Body of pancreas (tissue), 4 donors: Measurements from ENCODE around the gene FLYWCH2. TPM values are rescaled to one million over a fixed set of nuclear protein-coding genes. Genes with fewer than 3 reads are reported as not detected.
"Not testable (repeated sequence)": the region's sequence is repeated elsewhere in the genome, so short reads cannot be mapped to it uniquely, and the experiment has no call there.

Experiments used
- ATAC-seq: fragments of 150-250 bp; one replicate; pipeline ENCODE4 v1.9.1; 2016
- DNase-seq, 4 donors: peaks; one replicate each; pipeline ENCODE4 v3.0.0-alpha.2; 2019
- H3K27ac ChIP-seq, 4 donors: fragments of 200-600 bp; sonication (generic); 1 replicate in 3 of 4; 2 replicates in 1 of 4; pipeline versions ENCODE4 v1.5.1 to v1.6.1; 2016 to 2019; ENCODE audit warnings: mild to moderate bottlenecking in 1 of 4, mixed read lengths in 1 of 4, moderate library complexity in 1 of 4
- H3K27me3 ChIP-seq, 2 donors: fragments of 200-600 bp; sonication (generic); one replicate each; pipeline ENCODE4 v1.6.0; 2016; ENCODE audit warnings: mild to moderate bottlenecking in 1 of 2
- H3K36me3 ChIP-seq, 2 donors: fragments of 200-600 bp; sonication (generic); replicated peaks in 1 of 2; 2 replicates each; pipeline ENCODE4 v1.5.1; 2016; ENCODE audit warnings: low read depth in 2 of 2; ENCODE audit not compliant: insufficient read depth in 1 of 2
- H3K4me1 ChIP-seq: fragments of 200-600 bp; sonication (generic); one replicate; pipeline ENCODE4 v1.6.0; 2016
- H3K4me3 ChIP-seq, 2 donors: fragments of 200-600 bp; sonication (generic); 1 replicate in 1 of 2; 2 replicates in 1 of 2; pipeline ENCODE4 v1.5.1; 2016 to 2019
- H3K9me3 ChIP-seq, 3 donors: fragments of 200-600 bp; sonication (generic); 1 replicate in 2 of 3; 2 replicates in 1 of 3; pipeline ENCODE4 v1.5.1; 2016
- POLR2A ChIP-seq, 3 donors: fragments of 450-650 bp; IDR thresholded peaks; one replicate each; pipeline ENCODE4 v1.6.1; 2016; ENCODE audit warnings: antibody characterized with exemption in 3 of 3, mild to moderate bottlenecking in 2 of 3
- WGBS, 2 donors: methylation state at CpG; one replicate each; pipeline ENCODE4 v1.1.5; 2017; 5-methylcytosine and 5-hydroxymethylcytosine counted together
- intact Hi-C: fragments of 100-400 bp; cut with DNase I; formaldehyde crosslinking; loops from one replicate; pipeline ENCODE4 v1.15.1; 2023
- total RNA-seq, 2 donors: library from RNA; depleted of rRNA; stranded (reverse); fragments of >200 nt; gene quantifications; one replicate each; pipeline ENCODE4 v1.1.0, GENCODE V29; 2016
- TF ChIP-seq, protein P1 (sequence below), 7 experiments: fragments of 450-650 bp in 4 of 7; fragments of 200-600 bp in 3 of 7; sonication (generic) in 3 of 7; IDR thresholded peaks; one replicate each; pipeline ENCODE4 v1.5.1; 2016 to 2019; ENCODE audit warnings: antibody characterized with exemption in 7 of 7

FLYWCH2 gene
- total RNA-seq, 2 donors from 2014 or later, result 23.6 to 49.1 TPM

DNA sequence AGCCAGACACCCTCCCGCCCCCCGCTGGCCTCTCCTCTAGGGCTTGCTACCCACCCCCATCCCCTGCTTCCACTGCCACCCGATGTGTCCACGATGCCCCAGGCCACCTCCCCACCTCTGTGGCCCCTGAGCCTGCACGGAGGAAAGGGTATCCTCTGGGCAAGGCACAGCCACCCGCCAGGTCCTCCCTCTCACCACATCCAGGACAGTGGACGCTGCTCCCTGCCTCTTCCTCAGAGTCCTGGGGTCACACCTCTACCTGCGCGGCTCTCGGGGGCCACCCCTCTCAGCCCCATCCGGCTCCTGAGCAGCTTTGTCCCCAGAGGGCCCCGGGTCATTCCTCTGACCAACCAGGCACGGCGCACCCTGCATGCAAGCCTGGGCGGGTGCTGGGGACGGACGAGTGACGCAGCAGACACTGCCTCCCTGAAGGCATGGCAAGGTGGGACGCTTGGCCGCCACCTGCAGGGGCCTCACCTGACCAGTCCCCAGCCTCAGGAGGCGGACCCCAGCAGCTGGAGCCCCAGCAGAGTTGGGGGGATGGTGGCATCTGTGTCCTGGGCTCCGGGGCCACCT lies 53.5 kb downstream of the FLYWCH2 start:
- Histone ChIP-seq H3K27me3 (no peaks in the 10 kb centered on the region), H3K36me3 (peaks cover 0 to 18% of the 10 kb centered on the region in 2 donors), H3K4me1 (no peaks in the 10 kb centered on the region), H3K4me3 (no peak overlapping the region), H3K27ac (no peak overlapping the region), H3K9me3 (no peaks in the 10 kb centered on the region)
- ATAC-seq (no peak), DNase-seq (no peak)
- 81 to 91% methylated on average over 9 to 22 of the region's 22 CpGs for WGBS, 2 donors
- intact Hi-C loops, result no loop called here
- TF ChIP-seq, protein P1, sequence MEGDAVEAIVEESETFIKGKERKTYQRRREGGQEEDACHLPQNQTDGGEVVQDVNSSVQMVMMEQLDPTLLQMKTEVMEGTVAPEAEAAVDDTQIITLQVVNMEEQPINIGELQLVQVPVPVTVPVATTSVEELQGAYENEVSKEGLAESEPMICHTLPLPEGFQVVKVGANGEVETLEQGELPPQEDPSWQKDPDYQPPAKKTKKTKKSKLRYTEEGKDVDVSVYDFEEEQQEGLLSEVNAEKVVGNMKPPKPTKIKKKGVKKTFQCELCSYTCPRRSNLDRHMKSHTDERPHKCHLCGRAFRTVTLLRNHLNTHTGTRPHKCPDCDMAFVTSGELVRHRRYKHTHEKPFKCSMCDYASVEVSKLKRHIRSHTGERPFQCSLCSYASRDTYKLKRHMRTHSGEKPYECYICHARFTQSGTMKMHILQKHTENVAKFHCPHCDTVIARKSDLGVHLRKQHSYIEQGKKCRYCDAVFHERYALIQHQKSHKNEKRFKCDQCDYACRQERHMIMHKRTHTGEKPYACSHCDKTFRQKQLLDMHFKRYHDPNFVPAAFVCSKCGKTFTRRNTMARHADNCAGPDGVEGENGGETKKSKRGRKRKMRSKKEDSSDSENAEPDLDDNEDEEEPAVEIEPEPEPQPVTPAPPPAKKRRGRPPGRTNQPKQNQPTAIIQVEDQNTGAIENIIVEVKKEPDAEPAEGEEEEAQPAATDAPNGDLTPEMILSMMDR (IDR thresholded peaks at IDR 0.05), result no peak
- TF ChIP-seq POLR2A (IDR thresholded peaks at IDR 0.05), result no peak

DNA sequence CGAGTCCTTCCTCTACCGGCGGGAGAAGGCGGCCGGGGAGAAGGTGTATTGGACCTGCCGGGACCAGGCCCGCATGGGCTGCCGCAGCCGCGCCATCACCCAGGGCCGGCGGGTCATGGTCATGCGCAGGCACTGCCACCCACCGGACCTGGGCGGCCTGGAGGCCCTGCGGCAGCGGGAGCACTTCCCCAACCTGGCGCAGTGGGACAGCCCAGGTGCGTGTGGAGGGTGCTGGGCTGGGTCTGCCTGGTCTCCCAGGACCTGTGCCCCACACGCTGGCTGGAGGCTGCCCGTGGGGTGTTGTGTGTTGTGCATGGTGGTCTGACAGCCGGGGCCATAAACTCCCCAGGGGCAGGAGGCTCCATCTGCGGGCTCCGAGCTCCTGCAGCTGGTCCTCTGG lies 54.2 kb downstream of the FLYWCH2 start:
- 87% methylated on average over 22 of the region's 24 CpGs; no CpG with 5 or more reads in 1 of the 2 donors for WGBS, 2 donors
- TF ChIP-seq, protein P1 (IDR thresholded peaks at IDR 0.05), result no peak
- TF ChIP-seq POLR2A (IDR thresholded peaks at IDR 0.05), result no peak
- H3K4me3 ChIP-seq, result no peak overlapping the region
- no peaks in the 10 kb centered on the region for H3K4me1 ChIP-seq
- H3K36me3 ChIP-seq, result peaks cover 0 to 18% of the 10 kb centered on the region in 2 donors
- H3K27me3 ChIP-seq, result no peaks in the 10 kb centered on the region
- H3K9me3 ChIP-seq, result no peaks in the 10 kb centered on the region
- ATAC-seq (no peak), DNase-seq (no peak)
- H3K27ac ChIP-seq, result no peak overlapping the region
- intact Hi-C loops, result no loop called here

DNA sequence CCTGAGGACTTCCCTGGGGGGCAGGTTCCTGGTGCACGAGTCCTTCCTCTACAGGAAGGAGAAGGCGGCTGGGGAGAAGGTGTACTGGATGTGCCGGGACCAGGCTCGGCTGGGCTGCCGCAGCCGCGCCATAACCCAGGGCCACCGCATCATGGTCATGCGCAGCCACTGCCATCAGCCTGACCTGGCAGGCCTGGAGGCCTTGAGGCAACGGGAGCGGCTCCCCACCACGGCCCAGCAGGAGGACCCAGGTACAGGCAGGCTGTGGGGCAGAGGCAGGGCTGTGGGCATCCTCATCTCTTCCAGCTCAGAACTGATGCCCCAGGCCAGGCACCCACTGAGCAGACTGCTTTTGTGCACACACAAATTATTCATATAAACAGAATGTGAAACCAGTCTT lies 55.2 kb downstream of the FLYWCH2 start:
- Histone ChIP-seq H3K4me3 (no peak overlapping the region), H3K27me3 (no peaks in the 10 kb centered on the region), H3K27ac (no peak overlapping the region), H3K36me3 (peaks cover 0 to 18% of the 10 kb centered on the region in 2 donors), H3K4me1 (no peaks in the 10 kb centered on the region), H3K9me3 (no peaks in the 10 kb centered on the region)
- 88 to 98% methylated on average over 8 to 12 of the region's 12 CpGs for WGBS, 2 donors
- intact Hi-C loops, result no loop called here
- TF ChIP-seq POLR2A (IDR thresholded peaks at IDR 0.05), result no peak
- TF ChIP-seq, protein P1 (IDR thresholded peaks at IDR 0.05), result no peak
- ATAC-seq (no peak), DNase-seq (no peak)

DNA sequence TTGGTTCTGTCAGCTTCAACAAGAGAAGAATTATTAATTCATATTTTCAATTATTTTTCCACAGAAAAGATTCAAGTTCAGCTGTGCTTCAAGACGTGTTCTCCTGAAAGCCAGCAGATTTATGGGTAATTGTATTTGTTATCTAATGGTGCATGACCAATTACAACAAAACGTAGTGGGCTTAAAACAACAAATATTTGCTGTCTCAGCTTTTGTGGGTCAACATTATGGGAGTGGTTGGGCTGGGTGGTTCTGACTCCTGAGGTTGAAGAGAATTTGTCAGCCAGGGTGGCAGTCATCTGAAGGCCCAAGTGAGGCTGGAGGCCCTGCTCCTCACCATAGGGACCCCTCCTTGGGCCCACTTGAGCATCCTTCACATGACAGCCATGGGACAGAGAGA lies 57.0 kb downstream of the FLYWCH2 start:
- Histone ChIP-seq H3K4me1 (no peaks in the 10 kb centered on the region), H3K36me3 (peaks cover 0 to 14% of the 10 kb centered on the region in 2 donors), H3K27ac (no peak overlapping the region), H3K9me3 (no peaks in the 10 kb centered on the region), H3K4me3 (no peak overlapping the region), H3K27me3 (no peaks in the 10 kb centered on the region)
- intact Hi-C loops, result no loop called here
- WGBS, 2 donors, result 69 to 74% methylated on average over 2 of the region's 2 CpGs
- TF ChIP-seq POLR2A (IDR thresholded peaks at IDR 0.05), result no peak
- DNase-seq (no peak), ATAC-seq (no peak)

DNA sequence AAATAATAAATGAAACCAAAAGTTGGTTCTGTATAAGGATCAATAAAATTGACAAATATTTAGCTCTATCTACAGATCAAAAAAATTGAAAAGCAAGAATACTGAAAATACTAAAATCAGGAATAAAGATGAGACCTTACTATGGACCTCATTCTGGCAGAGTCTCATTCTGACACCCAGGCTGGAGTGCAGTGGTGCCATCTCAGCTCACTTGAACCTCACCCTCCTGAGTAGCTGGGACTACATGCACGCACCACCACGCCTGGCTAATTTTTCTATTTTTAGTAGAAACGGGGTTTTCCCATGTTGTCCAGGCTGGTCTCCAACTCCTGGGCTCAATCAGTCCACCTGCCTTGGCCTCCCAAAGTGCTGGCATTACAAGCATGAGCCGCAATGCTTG lies 59.0 kb downstream of the FLYWCH2 start:
- H3K4me1 ChIP-seq, result no peaks in the 10 kb centered on the region
- H3K36me3 ChIP-seq, result peaks cover 0 to 14% of the 10 kb centered on the region in 2 donors
- ATAC-seq, result no peak
- TF ChIP-seq POLR2A (IDR thresholded peaks at IDR 0.05), result no peak
- TF ChIP-seq, protein P1 (IDR thresholded peaks at IDR 0.05), result no peak
- DNase-seq, result no peak
- no peak overlapping the region for H3K4me3 ChIP-seq
- 79 to 84% methylated on average over 4 of the region's 4 CpGs for WGBS, 2 donors
- intact Hi-C loops, result no loop called here
- H3K27me3 ChIP-seq, result no peaks in the 10 kb centered on the region
- H3K27ac ChIP-seq, result no peak overlapping the region
- H3K9me3 ChIP-seq, result no peaks in the 10 kb centered on the region

DNA sequence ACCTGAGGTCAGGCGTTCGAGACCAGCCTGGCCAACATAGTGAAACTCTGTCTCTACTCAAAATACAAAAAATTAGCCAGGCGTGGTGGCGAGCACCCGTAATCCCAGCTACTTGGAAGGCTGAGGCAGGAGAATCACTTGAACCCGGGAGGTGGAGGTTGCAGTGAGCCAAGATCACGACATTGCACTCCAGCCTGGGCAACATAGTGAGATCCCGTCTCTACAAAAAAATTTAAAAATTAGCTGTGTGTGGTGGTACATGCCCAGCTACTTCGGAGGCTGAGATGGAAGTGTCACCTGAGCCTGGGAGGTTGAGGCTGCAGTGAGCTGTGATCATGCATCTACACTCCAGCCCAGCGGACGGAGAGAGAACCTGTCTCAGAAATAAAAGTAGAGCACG lies 60.7 kb downstream of the FLYWCH2 start:
- H3K27me3 ChIP-seq, H3K27ac ChIP-seq, ATAC-seq, H3K9me3 ChIP-seq, DNase-seq, intact Hi-C loops, H3K4me3 ChIP-seq, H3K4me1 ChIP-seq: not testable (repeated sequence)
- WGBS, 2 donors, result 79 to 87% methylated on average over 11 to 12 of the region's 12 CpGs
- peaks cover 0 to 12% of the 10 kb centered on the region in 2 donors for H3K36me3 ChIP-seq
